K562 (cell line): ENCODE measurements around the gene SLC16A4. TPM values are rescaled to one million over a fixed set of nuclear protein-coding genes. Genes with fewer than 3 reads are reported as not detected.

ENCODE experiments used
- ATF1 ChIP-seq, 2 experiments: fragments of 450-650 bp in 1 of 2; IDR thresholded peaks; 2 replicates each; pipeline ENCODE4 v1.6.1; 2016; ENCODE audit warnings: missing compliant biosample characterization in 1 of 2, missing genetic modification characterization in 1 of 2
- BRD4 ChIP-seq: fragments of 200-600 bp; sonication (generic); IDR thresholded peaks from 2 replicates; pipeline ENCODE4 v1.6.1; 2017; ENCODE audit warnings: inconsistent platforms
- GATA2 ChIP-seq: sonication (generic); formaldehyde crosslinking; IDR thresholded peaks from 2 replicates; pipeline ENCODE4 v1.4.0; 2020; ENCODE audit warnings: mild to moderate bottlenecking, missing genetic modification reagents
- HDAC1 ChIP-seq, 2 experiments: fragments of 450-650 bp; IDR thresholded peaks; 2 replicates each; pipeline ENCODE4 v1.6.1; 2016 to 2017; ENCODE audit warnings: inconsistent platforms in 1 of 2, mild to moderate bottlenecking in 1 of 2, moderate library complexity in 1 of 2
- MTA1 ChIP-seq: fragments of 450-650 bp; IDR thresholded peaks from 2 replicates; pipeline ENCODE4 v1.6.1; 2017; ENCODE audit warnings: borderline replicate concordance
- RBM14 ChIP-seq: fragments of 200-400 bp; formaldehyde crosslinking; IDR thresholded peaks from 2 replicates; pipeline ENCODE4 v1.6.1; 2018; ENCODE audit warnings: low read depth, mild to moderate bottlenecking, low read length, moderate library complexity, borderline replicate concordance; ENCODE audit not compliant: insufficient read depth
- SETDB1 ChIP-seq: IDR thresholded peaks from one replicate; pipeline ENCODE4 v1.6.1; 2012; ENCODE audit warnings: low read length, control low read depth, inconsistent platforms
- SMAD3 ChIP-seq: fragments of 450-650 bp; formaldehyde crosslinking; conservative IDR thresholded peaks from 2 replicates; pipeline ENCODE4 v1.4.0; 2020; ENCODE audit warnings: mild to moderate bottlenecking
- SNIP1 ChIP-seq: fragments of 450-650 bp; IDR thresholded peaks from 2 replicates; pipeline ENCODE4 v1.7.1; 2017; ENCODE audit warnings: low read depth, mild to moderate bottlenecking
- ZNF121 ChIP-seq: sonication (generic); formaldehyde crosslinking; conservative IDR thresholded peaks from 2 replicates; pipeline ENCODE4 v1.8.0; 2022; ENCODE audit warnings: missing genetic modification reagents
- ZNF507 ChIP-seq: conservative IDR thresholded peaks from 2 replicates; pipeline ENCODE4 v1.6.1; 2017; ENCODE audit warnings: missing genetic modification characterization, missing compliant biosample characterization
- polyA plus RNA-seq, 8 experiments: library from polyadenylated mRNA; depleted of rRNA in 4 of 8; stranded (reverse) in 5 of 8; unstranded in 3 of 8; fragments of >200 nt; fragmentation: Nextera tagmentation in 2 of 8; fragmentation: Illumina TruSeq in 1 of 8; extraction: Ambion mirVana in 2 of 8; extraction: Trizol in 1 of 8; gene quantifications; 2 replicates each; pipeline versions ENCODE4 v1.2.1 to v1.2.3, GENCODE V29; 2011 to 2014; ENCODE audit warnings: inconsistent platforms in 1 of 8, missing spikeins in 1 of 8
- total RNA-seq, 7 experiments: library from RNA; depleted of rRNA in 6 of 7; stranded (reverse); fragments of >200 nt in 6 of 7; fragmentation: Illumina TruSeq in 2 of 7; extraction: Trizol in 2 of 7; gene quantifications; 2 replicates each; pipeline versions ENCODE4 v1.2.1 to v1.2.3, GENCODE V29; 2011 to 2021; ENCODE audit warnings: low replicate concordance in 1 of 7
- TF ChIP-seq, protein P1 (sequence below), 2 experiments: fragments of 450-650 bp; formaldehyde crosslinking in 1 of 2; IDR thresholded peaks; 2 replicates each; pipeline versions ENCODE4 v1.4.0 to v1.6.1; 2014 to 2020; ENCODE audit warnings: mild to moderate bottlenecking in 2 of 2, borderline replicate concordance in 1 of 2, low read depth in 1 of 2
- TF ChIP-seq, protein P2 (sequence below), 3 experiments: fragments of 200-800 bp in 1 of 3; fragments of 250-450 bp in 1 of 3; fragments of 450-650 bp in 1 of 3; sonication (Bioruptor Pico) in 1 of 3; sonication (Bioruptor generic) in 1 of 3; formaldehyde crosslinking in 1 of 3; IDR thresholded peaks; 2 replicates each; pipeline versions ENCODE4 v1.6.1 to v1.8.0; 2016 to 2022; ENCODE audit warnings: mild to moderate bottlenecking in 2 of 3, missing genetic modification characterization in 2 of 3, missing compliant biosample characterization in 1 of 3, moderate library complexity in 1 of 3
- TF ChIP-seq, protein P3 (sequence below): fragments of 450-650 bp; formaldehyde crosslinking; IDR thresholded peaks from 2 replicates; pipeline ENCODE4 v1.4.0; 2022; ENCODE audit warnings: missing genetic modification characterization

SLC16A4 gene
- total and polyA plus RNA-seq, 9 of the 15 experiments (the other 6 are each of a cell fraction or from before 2014, with no cell fraction given): 0.04 to 0.31 (median 0.18) TPM; not detected in 1

DNA sequence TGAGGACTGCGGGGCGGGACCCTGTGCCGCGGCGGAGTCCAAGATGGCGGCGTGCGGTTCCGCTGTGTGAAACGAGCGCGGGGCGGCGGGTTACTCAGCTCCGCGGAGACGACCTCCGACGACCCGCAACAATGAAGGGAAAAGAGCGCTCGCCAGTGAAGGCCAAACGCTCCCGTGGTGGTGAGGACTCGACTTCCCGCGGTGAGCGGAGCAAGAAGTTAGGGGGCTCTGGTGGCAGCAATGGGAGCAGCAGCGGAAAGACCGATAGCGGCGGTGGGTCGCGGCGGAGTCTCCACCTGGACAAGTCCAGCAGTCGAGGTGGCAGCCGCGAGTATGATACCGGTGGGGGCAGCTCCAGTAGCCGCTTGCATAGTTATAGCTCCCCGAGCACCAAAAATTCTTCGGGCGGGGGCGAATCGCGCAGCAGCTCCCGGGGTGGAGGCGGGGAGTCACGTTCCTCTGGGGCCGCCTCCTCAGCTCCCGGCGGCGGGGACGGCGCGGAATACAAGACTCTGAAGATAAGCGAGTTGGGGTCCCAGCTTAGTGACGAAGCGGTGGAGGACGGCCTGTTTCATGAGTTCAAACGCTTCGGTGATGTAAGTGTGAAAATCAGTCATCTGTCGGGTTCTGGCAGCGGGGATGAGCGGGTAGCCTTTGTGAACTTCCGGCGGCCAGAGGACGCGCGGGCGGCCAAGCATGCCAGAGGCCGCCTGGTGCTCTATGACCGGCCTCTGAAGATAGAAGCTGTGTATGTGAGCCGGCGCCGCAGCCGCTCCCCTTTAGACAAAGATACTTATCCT lies 51.2 kb downstream of the SLC16A4 start (continued):
- TF ChIP-seq ATF1 (CRISPR knock-in tag; IDR thresholded peaks at IDR 0.05) (no peak), ATF1 (tag; IDR thresholded peaks at IDR 0.05) (no peak), BRD4 (peak; percentile 99), SETDB1 (no peak), RBM14 (peak; percentile 95; the same call in 1 of the 2 replicates), GATA2 (no peak), MTA1 (no peak), ZNF121 (CRISPR knock-in tag) (no peak), SNIP1 (no peak), HDAC1 (IDR thresholded peaks at IDR 0.05) (peak in 1 of 2 experiments; percentile 81; a peak in 2 of 4 replicates), ZNF507 (no peak), SMAD3 (CRISPR knock-in tag) (no peak)
- TF ChIP-seq, protein P1, sequence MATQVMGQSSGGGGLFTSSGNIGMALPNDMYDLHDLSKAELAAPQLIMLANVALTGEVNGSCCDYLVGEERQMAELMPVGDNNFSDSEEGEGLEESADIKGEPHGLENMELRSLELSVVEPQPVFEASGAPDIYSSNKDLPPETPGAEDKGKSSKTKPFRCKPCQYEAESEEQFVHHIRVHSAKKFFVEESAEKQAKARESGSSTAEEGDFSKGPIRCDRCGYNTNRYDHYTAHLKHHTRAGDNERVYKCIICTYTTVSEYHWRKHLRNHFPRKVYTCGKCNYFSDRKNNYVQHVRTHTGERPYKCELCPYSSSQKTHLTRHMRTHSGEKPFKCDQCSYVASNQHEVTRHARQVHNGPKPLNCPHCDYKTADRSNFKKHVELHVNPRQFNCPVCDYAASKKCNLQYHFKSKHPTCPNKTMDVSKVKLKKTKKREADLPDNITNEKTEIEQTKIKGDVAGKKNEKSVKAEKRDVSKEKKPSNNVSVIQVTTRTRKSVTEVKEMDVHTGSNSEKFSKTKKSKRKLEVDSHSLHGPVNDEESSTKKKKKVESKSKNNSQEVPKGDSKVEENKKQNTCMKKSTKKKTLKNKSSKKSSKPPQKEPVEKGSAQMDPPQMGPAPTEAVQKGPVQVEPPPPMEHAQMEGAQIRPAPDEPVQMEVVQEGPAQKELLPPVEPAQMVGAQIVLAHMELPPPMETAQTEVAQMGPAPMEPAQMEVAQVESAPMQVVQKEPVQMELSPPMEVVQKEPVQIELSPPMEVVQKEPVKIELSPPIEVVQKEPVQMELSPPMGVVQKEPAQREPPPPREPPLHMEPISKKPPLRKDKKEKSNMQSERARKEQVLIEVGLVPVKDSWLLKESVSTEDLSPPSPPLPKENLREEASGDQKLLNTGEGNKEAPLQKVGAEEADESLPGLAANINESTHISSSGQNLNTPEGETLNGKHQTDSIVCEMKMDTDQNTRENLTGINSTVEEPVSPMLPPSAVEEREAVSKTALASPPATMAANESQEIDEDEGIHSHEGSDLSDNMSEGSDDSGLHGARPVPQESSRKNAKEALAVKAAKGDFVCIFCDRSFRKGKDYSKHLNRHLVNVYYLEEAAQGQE (IDR thresholded peaks at IDR 0.05; ENCODE audit: borderline replicate concordance): no peak
- TF ChIP-seq, protein P1 (CRISPR knock-in tag; IDR thresholded peaks at IDR 0.05; ENCODE audit: low read depth): peak; percentile 64; the same call in 1 of the 2 replicates
- TF ChIP-seq, protein P2, sequence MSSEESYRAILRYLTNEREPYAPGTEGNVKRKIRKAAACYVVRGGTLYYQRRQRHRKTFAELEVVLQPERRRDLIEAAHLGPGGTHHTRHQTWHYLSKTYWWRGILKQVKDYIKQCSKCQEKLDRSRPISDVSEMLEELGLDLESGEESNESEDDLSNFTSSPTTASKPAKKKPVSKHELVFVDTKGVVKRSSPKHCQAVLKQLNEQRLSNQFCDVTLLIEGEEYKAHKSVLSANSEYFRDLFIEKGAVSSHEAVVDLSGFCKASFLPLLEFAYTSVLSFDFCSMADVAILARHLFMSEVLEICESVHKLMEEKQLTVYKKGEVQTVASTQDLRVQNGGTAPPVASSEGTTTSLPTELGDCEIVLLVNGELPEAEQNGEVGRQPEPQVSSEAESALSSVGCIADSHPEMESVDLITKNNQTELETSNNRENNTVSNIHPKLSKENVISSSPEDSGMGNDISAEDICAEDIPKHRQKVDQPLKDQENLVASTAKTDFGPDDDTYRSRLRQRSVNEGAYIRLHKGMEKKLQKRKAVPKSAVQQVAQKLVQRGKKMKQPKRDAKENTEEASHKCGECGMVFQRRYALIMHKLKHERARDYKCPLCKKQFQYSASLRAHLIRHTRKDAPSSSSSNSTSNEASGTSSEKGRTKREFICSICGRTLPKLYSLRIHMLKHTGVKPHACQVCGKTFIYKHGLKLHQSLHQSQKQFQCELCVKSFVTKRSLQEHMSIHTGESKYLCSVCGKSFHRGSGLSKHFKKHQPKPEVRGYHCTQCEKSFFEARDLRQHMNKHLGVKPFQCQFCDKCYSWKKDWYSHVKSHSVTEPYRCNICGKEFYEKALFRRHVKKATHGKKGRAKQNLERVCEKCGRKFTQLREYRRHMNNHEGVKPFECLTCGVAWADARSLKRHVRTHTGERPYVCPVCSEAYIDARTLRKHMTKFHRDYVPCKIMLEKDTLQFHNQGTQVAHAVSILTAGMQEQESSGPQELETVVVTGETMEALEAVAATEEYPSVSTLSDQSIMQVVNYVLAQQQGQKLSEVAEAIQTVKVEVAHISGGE (CRISPR knock-in tag; IDR thresholded peaks at IDR 0.05): no peak
- TF ChIP-seq, protein P3, sequence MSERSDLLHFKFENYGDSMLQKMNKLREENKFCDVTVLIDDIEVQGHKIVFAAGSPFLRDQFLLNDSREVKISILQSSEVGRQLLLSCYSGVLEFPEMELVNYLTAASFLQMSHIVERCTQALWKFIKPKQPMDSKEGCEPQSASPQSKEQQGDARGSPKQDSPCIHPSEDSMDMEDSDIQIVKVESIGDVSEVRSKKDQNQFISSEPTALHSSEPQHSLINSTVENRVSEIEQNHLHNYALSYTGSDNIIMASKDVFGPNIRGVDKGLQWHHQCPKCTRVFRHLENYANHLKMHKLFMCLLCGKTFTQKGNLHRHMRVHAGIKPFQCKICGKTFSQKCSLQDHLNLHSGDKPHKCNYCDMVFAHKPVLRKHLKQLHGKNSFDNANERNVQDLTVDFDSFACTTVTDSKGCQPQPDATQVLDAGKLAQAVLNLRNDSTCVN: 0 out of 2 replicates have a peak, but pooled peaks have one; percentile 7
